Effector memory CD4-positive, alpha-beta T cell (primary cell): Measurements from ENCODE around the gene ZNF793.

ENCODE experiments used
- DNase-seq, 3 donors: peaks; one replicate each; pipeline ENCODE4 v3.0.0-alpha.2; 2020
- H3K27ac ChIP-seq: 2 replicates; pipeline ENCODE4 v1.7.0; 2013; ENCODE audit warnings: mild to moderate bottlenecking, low read length, moderate library complexity; ENCODE audit not compliant: insufficient read depth, poor library complexity, severe bottlenecking
- H3K27me3 ChIP-seq: replicated peaks from 2 replicates; pipeline ENCODE4 v1.7.0; 2013; ENCODE audit warnings: mild to moderate bottlenecking, low read length; ENCODE audit not compliant: insufficient read depth, control insufficient read depth, poor library complexity, severe bottlenecking
- H3K36me3 ChIP-seq: 2 replicates; pipeline ENCODE4 v1.7.0; 2013; ENCODE audit warnings: mild to moderate bottlenecking, low read length, moderate library complexity; ENCODE audit not compliant: control insufficient read depth, insufficient read depth
- H3K4me1 ChIP-seq: 2 replicates; pipeline ENCODE4 v1.7.0; 2013; ENCODE audit warnings: low read length, mild to moderate bottlenecking; ENCODE audit not compliant: control insufficient read depth, insufficient read depth, poor library complexity, severe bottlenecking
- H3K4me3 ChIP-seq: 2 replicates; pipeline ENCODE4 v1.7.0; 2013; ENCODE audit warnings: low read length, low read depth, mild to moderate bottlenecking; ENCODE audit not compliant: insufficient read depth, poor library complexity, severe bottlenecking
- H3K9me3 ChIP-seq: 2 replicates; pipeline ENCODE4 v1.7.0; 2013; ENCODE audit warnings: mild to moderate bottlenecking, low read length, moderate library complexity; ENCODE audit not compliant: control insufficient read depth

The ZNF793 gene

GRCh38 chr19:37564624-37565369 lies 58.1 kb downstream of the ZNF793 start:
- H3K9me3 ChIP-seq, result peaks cover 77% of the 10 kb centered on the region
- DNase-seq, result no peak

GRCh38 chr19:37565370-37565669 lies 58.6 kb downstream of the ZNF793 start:
- DNase-seq, result no peak
- peaks cover 35% of the 10 kb centered on the region for H3K36me3 ChIP-seq
- H3K27me3 ChIP-seq, result no peaks in the 10 kb centered on the region
- H3K9me3 ChIP-seq, result peaks cover 81% of the 10 kb centered on the region
- H3K4me1 ChIP-seq, result no peaks in the 10 kb centered on the region
- H3K27ac ChIP-seq, result no peak overlapping the region
- H3K4me3 ChIP-seq, result no peak overlapping the region

More at GRCh38 chr19:37564624-37565369, 58.1 kb downstream of the ZNF793 start:
- H3K4me3 ChIP-seq, result no peak overlapping the region
- no peaks in the 10 kb centered on the region for H3K27me3 ChIP-seq
- H3K36me3 ChIP-seq, result peaks cover 31% of the 10 kb centered on the region
- no peak overlapping the region for H3K27ac ChIP-seq
- no peaks in the 10 kb centered on the region for H3K4me1 ChIP-seq

- Histone ChIP-seq H3K27me3 (no peaks in the 10 kb centered on the region), H3K4me3 (no peak overlapping the region), H3K9me3 (peaks cover 32% of the 10 kb centered on the region), H3K27ac (no peak overlapping the region), H3K4me1 (no peaks in the 10 kb centered on the region), H3K36me3 (peaks cover 35% of the 10 kb centered on the region)
- DNase-seq, result no peak
Observed at GRCh38 chr19:37572203-37572602, 65.5 kb downstream of the ZNF793 start.

GRCh38 chr19:37583340-37583739 lies 76.6 kb downstream of the ZNF793 start:
- Histone ChIP-seq H3K9me3 (peaks cover 14% of the 10 kb centered on the region), H3K4me3 (no peak overlapping the region), H3K4me1 (no peaks in the 10 kb centered on the region), H3K27me3 (no peaks in the 10 kb centered on the region), H3K27ac (no peak overlapping the region), H3K36me3 (peaks cover 81% of the 10 kb centered on the region)
- DNase-seq, result no peak
